Esophagus muscularis mucosa (tissue), 4 donors: ENCODE data around the gene IRX2.

Experiments used
- CTCF ChIP-seq, 3 experiments: fragments of 200-600 bp in 2 of 3; fragments of 450-650 bp in 1 of 3; sonication (generic) in 2 of 3; IDR thresholded peaks; one replicate each; pipeline ENCODE4 v1.5.1; 2017 to 2019; ENCODE audit warnings: antibody characterized with exemption in 3 of 3, mild to moderate bottlenecking in 2 of 3, moderate library complexity in 1 of 3
- EP300 ChIP-seq: sonication (generic); formaldehyde crosslinking; IDR thresholded peaks from one replicate; pipeline ENCODE4 v1.6.1; 2017; ENCODE audit warnings: antibody characterized with exemption
- POLR2A ChIP-seq: fragments of 450-650 bp; IDR thresholded peaks from one replicate; pipeline ENCODE4 v1.6.1; 2017; ENCODE audit warnings: antibody characterized with exemption, moderate library complexity, mild to moderate bottlenecking, low read depth

DNA sequence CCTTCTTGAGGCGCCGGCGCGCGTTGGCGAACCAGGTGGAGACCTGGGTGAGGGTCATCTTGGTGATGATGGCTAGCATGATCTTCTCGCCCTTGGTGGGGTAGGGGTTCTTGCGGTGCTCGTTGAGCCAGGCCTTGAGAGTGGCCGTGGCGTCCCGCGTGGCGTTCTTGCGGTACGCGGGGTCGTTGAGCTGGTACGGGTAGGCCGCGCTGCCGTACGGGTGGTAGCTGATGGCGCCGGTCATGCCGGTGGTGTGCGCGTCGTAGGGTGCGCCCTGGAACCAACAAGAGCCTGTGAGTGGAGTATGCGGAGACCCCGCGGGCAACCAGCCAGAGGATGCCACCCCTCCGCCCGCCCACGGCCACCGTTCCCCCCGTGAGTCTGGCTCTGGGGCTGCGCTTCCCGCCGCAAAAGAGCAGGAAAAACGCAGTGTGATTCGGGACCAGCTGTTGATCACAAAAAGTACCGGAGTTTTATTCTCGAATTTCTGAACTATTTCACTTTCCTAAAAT, 1.9 kb downstream of the IRX2 start:
- TF ChIP-seq CTCF (IDR thresholded peaks at IDR 0.05) (no peak), POLR2A (no peak), EP300 (no peak)
